Fibroblast of skin of abdomen (primary cell): ENCODE data around the gene ZNF678.
"Not testable (repeated sequence)": the region's sequence is repeated elsewhere in the genome, so short reads cannot be mapped to it uniquely, and the experiment has no call there.

ENCODE experiments used
- DNase-seq: peaks from one replicate; pipeline ENCODE4 v3.0.0-alpha.2; 2013

ZNF678 gene

DNA sequence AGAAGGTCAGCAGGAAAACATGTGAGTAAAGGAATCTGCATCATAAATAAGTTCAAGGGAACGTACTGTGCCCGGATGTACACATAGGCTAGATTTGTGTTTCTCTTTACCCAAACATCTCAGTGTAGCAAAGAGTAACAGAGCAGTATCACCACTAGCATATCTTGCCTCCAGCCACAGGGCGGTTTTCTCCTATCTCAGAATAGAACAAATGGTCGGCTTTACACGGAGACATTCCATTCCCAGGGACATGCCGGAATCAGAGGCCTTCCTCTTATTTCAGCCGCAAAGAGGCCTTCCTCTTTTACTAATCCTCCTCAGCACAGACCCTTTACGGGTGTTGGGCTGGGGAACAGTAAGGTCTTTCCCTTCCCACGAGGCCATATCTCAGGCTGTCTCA is 42.9 kb downstream of the ZNF678 start:
- DNase-seq: not testable (repeated sequence)

GRCh38 chr1:227607336-227607898 is 44.1 kb downstream of the ZNF678 start:
- DNase-seq: no peak

DNA sequence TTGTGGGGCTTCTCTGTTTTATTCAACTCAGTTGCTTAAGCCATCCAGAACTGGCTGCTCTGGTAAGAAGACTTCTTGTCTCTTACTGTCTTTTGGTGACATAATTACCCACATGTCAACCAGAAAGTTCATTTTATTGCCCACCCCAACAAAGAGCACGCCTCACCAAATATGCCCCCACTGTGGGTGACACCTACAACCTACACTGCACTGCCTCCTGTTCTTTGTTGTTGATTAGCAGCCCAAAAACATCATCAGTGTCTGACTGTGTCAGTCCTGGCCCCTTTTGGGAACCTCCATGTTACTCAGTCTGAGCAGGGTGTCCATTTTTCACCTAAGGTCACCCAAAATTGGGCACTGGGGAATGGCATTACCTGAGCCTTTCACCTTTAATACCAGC is 49.3 kb downstream of the ZNF678 start:
- no peak for DNase-seq

- no peak for DNase-seq
These were observed 50.2 kb downstream of the ZNF678 start for GRCh38 chr1:227613526-227613925.

DNA sequence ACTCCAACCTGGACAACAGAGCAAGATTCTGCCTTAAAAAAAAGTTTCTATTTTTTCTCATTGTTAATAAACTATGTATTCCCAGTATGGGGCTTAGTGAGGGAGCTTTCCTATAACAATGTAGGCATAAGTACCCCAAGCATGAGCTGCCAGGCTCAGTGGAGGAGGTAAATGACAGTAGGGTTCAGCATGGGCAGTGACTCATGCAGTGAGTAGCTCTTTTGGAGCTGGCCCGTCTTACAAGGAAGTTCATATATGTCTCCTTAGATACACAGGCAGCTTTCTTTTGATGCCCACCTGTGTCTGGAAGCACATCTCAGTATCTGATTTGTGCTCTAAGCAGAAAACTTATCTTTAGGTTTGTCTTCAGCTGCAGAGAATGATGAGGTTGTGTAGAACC is 57.9 kb downstream of the ZNF678 start:
- DNase-seq: no peak

DNA sequence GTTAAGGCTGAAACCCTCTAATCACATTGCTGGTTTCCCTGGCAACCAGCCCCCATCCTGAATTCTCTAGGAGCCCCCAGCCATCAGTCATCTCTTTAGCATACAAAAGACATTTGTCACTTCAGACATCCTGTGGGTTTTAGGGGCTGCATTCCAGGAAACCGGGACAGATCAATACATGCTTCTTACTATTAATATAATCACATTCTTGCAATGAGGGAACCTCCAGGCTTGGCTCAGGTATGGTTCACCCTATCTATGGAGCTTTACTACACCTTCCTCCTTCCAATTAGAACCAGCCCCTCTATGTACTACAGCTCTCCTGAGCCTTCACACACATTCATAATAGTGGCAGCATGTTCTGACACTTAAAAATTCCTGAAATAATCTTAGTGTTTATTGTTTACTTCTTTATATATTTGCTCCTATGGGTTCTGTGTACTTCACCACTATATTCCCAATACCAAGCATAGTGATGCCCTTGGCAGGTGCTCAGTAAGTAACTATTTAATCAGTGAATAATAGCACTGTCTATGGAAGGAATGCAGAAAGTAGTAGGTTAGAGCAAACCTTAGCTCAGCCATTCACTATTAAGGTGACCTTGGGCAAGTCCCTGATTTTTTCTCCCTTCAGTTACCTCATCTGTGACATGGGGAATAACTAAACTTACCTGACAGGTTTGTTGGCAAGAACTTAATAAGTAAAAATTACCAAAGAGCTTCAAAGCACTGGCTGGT is 59.6 kb downstream of the ZNF678 start:
- DNase-seq: no peak

DNA sequence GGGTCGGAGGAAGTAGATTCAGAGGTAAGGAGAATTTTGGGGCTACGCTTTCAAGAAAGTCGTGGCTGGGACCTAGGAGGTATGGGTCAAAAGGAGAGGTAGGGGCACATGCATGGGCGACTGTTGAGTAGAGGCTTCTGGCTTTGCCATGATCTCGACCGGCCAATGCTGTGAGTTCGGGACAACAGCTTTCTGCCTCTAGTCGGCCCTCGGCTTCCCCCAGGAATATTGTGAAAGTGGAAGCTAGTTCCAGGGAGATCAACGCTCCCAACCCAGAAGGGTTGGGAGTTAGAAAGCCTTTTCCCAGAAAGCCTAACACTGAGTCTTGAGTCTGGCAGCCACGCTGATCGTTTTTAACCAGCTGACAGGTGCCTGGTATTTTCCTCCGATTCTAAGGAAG is 69.0 kb downstream of the ZNF678 start:
- DNase-seq: no peak

- no peak for DNase-seq
These were observed 72.2 kb downstream of the ZNF678 start for GRCh38 chr1:227635596-227635995.

- no peak for DNase-seq
These were observed 91.1 kb downstream of the ZNF678 start for GRCh38 chr1:227654431-227654830.

GRCh38 chr1:227654858-227655752 is 91.7 kb downstream of the ZNF678 start:
- DNase-seq: no peak

GRCh38 chr1:227661495-227661894 is 98.1 kb downstream of the ZNF678 start:
- no peak for DNase-seq

GRCh38 chr1:227662933-227663332 is 99.6 kb downstream of the ZNF678 start:
- DNase-seq: no peak

DNA sequence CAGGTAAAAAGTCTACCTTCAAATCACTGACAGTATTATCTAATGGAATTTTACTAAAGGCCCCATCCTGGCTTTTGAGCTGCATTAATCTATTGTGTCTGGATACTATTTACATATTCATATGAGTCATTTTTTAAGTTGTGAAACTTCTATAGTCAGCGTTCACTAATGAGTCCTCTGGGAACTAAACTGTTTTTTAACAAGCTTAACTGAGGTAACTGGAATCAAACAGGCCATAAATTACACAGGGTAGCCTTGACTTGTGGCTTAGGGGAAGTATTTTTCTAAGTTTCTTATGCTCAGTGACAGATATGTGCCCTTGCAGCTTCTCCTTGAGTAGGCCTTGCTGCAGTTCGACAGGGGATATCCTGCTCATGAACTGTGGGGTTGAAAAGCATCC is 102.9 kb downstream of the ZNF678 start:
- peak; percentile 21 for DNase-seq

- no peak for DNase-seq
These were observed 110.1 kb downstream of the ZNF678 start for GRCh38 chr1:227673441-227673840.

DNA sequence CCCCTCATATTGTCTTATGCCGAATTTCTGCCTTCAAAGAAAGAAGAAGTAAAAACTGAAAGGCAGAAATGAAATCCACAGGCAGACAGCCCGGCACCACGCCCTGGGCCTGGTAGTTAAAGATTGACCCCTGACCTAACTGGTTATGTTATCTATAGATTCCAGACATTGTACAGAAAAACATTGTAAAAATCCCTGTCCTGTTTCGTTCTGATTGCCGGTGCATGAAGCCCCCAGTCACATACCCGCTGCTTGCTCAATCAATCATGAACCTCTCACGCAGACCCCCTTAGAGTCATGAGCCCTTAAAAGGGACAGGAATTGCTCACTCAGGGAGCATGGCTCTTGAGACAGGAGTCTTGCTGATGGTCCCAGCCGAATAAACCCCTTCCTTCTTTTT is 122.5 kb downstream of the ZNF678 start:
- DNase-seq: no peak

DNA sequence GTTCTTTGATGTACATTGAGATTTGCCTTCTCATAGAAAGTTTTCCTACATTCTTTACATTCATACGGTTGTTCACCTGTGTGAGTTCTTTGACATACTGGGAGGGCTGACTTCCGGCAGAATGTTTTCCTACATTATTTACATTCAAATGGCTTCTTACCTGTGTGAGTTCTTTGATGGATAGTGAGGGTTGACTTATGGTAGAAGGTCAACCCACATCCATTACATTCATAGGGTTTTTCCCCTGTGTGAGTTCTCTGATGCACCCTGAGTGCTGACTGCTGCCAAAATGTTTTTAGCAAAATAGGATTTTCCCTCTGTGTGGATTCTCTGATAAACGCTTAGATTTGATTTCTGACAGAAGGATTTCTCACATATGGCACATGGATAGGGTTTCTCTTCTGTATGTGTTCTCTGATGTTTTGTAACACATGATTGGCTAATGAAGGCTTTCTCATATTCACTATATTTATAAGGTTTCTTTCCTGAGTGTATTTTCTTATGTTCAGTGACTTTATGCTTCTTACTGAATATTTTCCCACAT is 134.0 kb downstream of the ZNF678 start:
- DNase-seq: no peak

- DNase-seq: not testable (repeated sequence)
These were observed 138.3 kb downstream of the ZNF678 start for GRCh38 chr1:227701631-227702030.

- DNase-seq: no peak
These were observed 144.5 kb downstream of the ZNF678 start for GRCh38 chr1:227707846-227708245.

DNA sequence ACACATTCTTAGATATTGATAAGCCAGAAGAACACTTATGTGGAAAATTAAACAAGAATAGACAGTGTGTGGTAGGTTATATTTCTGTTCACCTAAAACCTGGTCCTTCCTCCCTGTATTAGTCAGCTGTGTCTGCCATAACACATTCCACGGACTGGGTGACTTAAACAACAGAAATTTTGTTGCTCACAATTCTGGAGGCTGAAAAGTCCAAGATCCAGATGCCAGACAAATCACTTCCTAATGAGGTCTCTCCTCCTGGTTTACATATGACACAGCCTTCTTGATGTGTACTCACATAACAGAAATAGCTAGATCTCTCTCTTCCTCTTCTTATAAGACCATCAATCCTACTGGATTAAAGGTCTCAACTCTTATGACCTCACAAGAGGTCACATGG is 146.1 kb downstream of the ZNF678 start:
- DNase-seq: no peak

- DNase-seq: not testable (repeated sequence)
These were observed 147.1 kb downstream of the ZNF678 start for GRCh38 chr1:227710474-227710873.

DNA sequence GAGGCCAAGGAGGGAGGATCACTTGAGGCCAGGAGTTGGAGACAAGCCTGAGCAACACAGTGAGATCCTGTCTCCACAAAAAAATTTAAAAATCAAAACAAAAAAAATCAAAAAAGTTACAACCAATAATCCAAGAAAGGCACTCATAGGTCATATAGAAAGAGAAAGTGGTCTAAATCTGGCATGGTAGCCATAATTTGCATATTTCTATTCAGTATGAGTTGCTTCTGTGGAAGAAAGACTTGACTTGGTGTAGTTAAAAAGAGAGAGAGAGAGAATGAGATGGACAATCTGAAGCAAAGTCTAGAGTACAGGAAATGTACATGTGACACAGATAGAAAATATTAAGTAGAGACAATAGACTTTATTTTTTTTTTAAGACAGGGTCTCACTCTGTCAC is 149.3 kb downstream of the ZNF678 start:
- DNase-seq: no peak

- DNase-seq: no peak
These were observed 155.6 kb downstream of the ZNF678 start for GRCh38 chr1:227718932-227719331.

DNA sequence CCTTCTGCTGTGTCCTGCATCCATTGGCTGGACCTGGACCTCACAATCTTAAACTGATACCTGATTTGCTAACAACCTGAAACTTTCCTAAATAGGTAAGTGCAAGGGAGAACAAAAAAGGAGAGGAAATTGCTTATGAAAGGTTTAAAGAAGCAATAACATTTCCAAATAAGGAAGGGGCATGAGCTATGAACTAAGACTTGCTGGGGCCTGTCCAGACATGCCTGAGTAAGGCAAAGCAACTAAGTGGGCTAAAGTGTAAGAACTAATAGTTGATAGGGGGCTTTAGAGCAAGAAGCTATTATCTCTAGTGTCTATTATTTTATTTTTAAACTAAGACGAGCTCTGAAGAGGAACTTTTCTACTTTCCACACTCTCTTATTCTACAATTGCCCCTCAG is 160.1 kb downstream of the ZNF678 start:
- no peak for DNase-seq
